MM.1S (cell line): ENCODE measurements around the gene TRMT61A.

Experiments
- DNase-seq: peaks from one replicate; pipeline ENCODE4 v3.0.0-alpha.2; 2015
- H2AFZ ChIP-seq: fragments of 300-600 bp; sonication (generic); 2 replicates; pipeline ENCODE4 v1.6.0; 2016; ENCODE audit warnings: antibody characterized with exemption, low read length
- H3F3A ChIP-seq: fragments of 300-600 bp; sonication (generic); 2 replicates; pipeline ENCODE4 v1.6.1; 2016; ENCODE audit warnings: mild to moderate bottlenecking, antibody characterized with exemption, low read length, moderate library complexity, mixed read lengths; ENCODE audit not compliant: insufficient read depth
- H3K27ac ChIP-seq: fragments of 300-600 bp; sonication (generic); 2 replicates; pipeline ENCODE4 v1.5.1; 2016; ENCODE audit warnings: mild to moderate bottlenecking, low read length
- H3K27me3 ChIP-seq: fragments of 300-600 bp; sonication (generic); replicated peaks from 2 replicates; pipeline ENCODE4 v1.6.0; 2016; ENCODE audit warnings: low read length; ENCODE audit not compliant: insufficient read depth
- H3K36me3 ChIP-seq: fragments of 300-600 bp; sonication (generic); replicated peaks from 2 replicates; pipeline ENCODE4 v1.6.1; 2016; ENCODE audit warnings: mild to moderate bottlenecking, low read length, mixed read lengths; ENCODE audit not compliant: insufficient read depth
- H3K4me1 ChIP-seq: fragments of 300-600 bp; sonication (generic); 2 replicates; pipeline ENCODE4 v1.6.1; 2016; ENCODE audit warnings: low read length, mixed read lengths
- H3K4me2 ChIP-seq: fragments of 300-600 bp; sonication (generic); 2 replicates; pipeline ENCODE4 v1.6.0; 2016; ENCODE audit warnings: low read depth, low read length
- H3K4me3 ChIP-seq: fragments of 300-600 bp; sonication (generic); 2 replicates; pipeline ENCODE4 v1.5.1; 2016; ENCODE audit warnings: low read length, mixed read lengths
- H3K79me2 ChIP-seq: fragments of 300-600 bp; sonication (generic); 2 replicates; pipeline ENCODE4 v1.6.1; 2016; ENCODE audit warnings: mixed run types, low read length, mixed read lengths
- H3K9ac ChIP-seq: fragments of 300-600 bp; sonication (generic); 2 replicates; pipeline ENCODE4 v1.6.1; 2016; ENCODE audit warnings: low read length, mixed read lengths
- H3K9me2 ChIP-seq: fragments of 300-600 bp; sonication (generic); replicated peaks from 2 replicates; pipeline ENCODE4 v1.6.1; 2016; ENCODE audit warnings: mild to moderate bottlenecking, low read length, mixed read lengths; ENCODE audit not compliant: insufficient read depth
- H3K9me3 ChIP-seq: fragments of 300-600 bp; sonication (generic); replicated peaks from 2 replicates; pipeline ENCODE4 v1.6.1; 2016; ENCODE audit warnings: mild to moderate bottlenecking, low read length, mixed read lengths; ENCODE audit not compliant: insufficient read depth
- H4K20me1 ChIP-seq: fragments of 300-600 bp; sonication (generic); 2 replicates; pipeline ENCODE4 v1.6.1; 2016; ENCODE audit warnings: mild to moderate bottlenecking, low read length, moderate library complexity, mixed read lengths; ENCODE audit not compliant: insufficient read depth
- CTCF ChIP-seq: fragments of 300-600 bp; sonication (generic); IDR thresholded peaks from 2 replicates; pipeline ENCODE4 v1.5.1; 2016; ENCODE audit warnings: antibody characterized with exemption, low read length, mixed read lengths
- EZH2 ChIP-seq: fragments of 300-600 bp; sonication (generic); optimal IDR thresholded peaks from 2 replicates; pipeline ENCODE3; 2017; ENCODE audit warnings: low read depth, mild to moderate bottlenecking, antibody characterized with exemption, low read length, mixed read lengths
- EZH2phosphoT487 ChIP-seq: fragments of 300-600 bp; sonication (generic); IDR thresholded peaks from 2 replicates; pipeline ENCODE4 v1.6.1; 2018; ENCODE audit warnings: antibody characterized with exemption, low read length

TRMT61A gene

GRCh38 chr14:103491691-103492090 lies 37.3 kb upstream of the TRMT61A start:
- Histone ChIP-seq H3K36me3 (no peaks in the 10 kb centered on the region), H2AFZ (no peak overlapping the region), H3F3A (no peaks in the 10 kb centered on the region), H3K27ac (no peak overlapping the region), H4K20me1 (no peaks in the 10 kb centered on the region), H3K9me3 (no peaks in the 10 kb centered on the region), H3K4me1 (no peaks in the 10 kb centered on the region), H3K9me2 (no peaks in the 10 kb centered on the region), H3K9ac (no peak overlapping the region), H3K4me2 (no peak overlapping the region), H3K79me2 (no peaks in the 10 kb centered on the region), H3K4me3 (no peak overlapping the region), H3K27me3 (no peaks in the 10 kb centered on the region)
- TF ChIP-seq EZH2 (no peak), CTCF (no peak), EZH2phosphoT487 (no peak)
- no peak for DNase-seq

- Histone ChIP-seq H3K27ac (no peak overlapping the region), H3F3A (no peaks in the 10 kb centered on the region)
- DNase-seq, result no peak
These were observed 36.7 kb upstream of the TRMT61A start for GRCh38 chr14:103492156-103492925.

GRCh38 chr14:103495854-103496253 lies 33.1 kb upstream of the TRMT61A start:
- no peak overlapping the region for H3K27ac ChIP-seq
- no peaks in the 10 kb centered on the region for H4K20me1 ChIP-seq
- TF ChIP-seq EZH2 (no peak), EZH2phosphoT487 (no peak), CTCF (no peak)
- no peaks in the 10 kb centered on the region for H3K9me2 ChIP-seq
- H3K9ac ChIP-seq, result no peak overlapping the region
- H3K9me3 ChIP-seq, result no peaks in the 10 kb centered on the region
- H3K4me2 ChIP-seq, result no peak overlapping the region
- no peaks in the 10 kb centered on the region for H3K79me2 ChIP-seq
- H3K27me3 ChIP-seq, result no peaks in the 10 kb centered on the region
- no peaks in the 10 kb centered on the region for H3F3A ChIP-seq
- H3K4me1 ChIP-seq, result no peaks in the 10 kb centered on the region
- no peak overlapping the region for H2AFZ ChIP-seq
- DNase-seq, result no peak
- no peak overlapping the region for H3K4me3 ChIP-seq
- H3K36me3 ChIP-seq, result no peaks in the 10 kb centered on the region

More at GRCh38 chr14:103492156-103492925, 36.7 kb upstream of the TRMT61A start:
- Histone ChIP-seq H2AFZ (no peak overlapping the region), H3K36me3 (no peaks in the 10 kb centered on the region), H3K4me3 (no peak overlapping the region), H3K4me1 (no peaks in the 10 kb centered on the region), H3K27me3 (no peaks in the 10 kb centered on the region), H3K4me2 (no peak overlapping the region), H3K9ac (no peak overlapping the region), H3K9me3 (no peaks in the 10 kb centered on the region), H3K9me2 (no peaks in the 10 kb centered on the region), H4K20me1 (no peaks in the 10 kb centered on the region), H3K79me2 (no peaks in the 10 kb centered on the region)
- TF ChIP-seq EZH2phosphoT487 (no peak), CTCF (no peak), EZH2 (no peak)
